Transverse colon (tissue), 4 donors: ENCODE data around the gene KLHL29. TPM values are rescaled to one million over a fixed set of nuclear protein-coding genes. Genes with fewer than 3 reads are reported as not detected.

Experiments
- DNase-seq: peaks from one replicate; pipeline ENCODE4 v3.0.0-alpha.2; 2019
- H3K27ac ChIP-seq, 4 donors: fragments of 200-600 bp; sonication (generic); 2 replicates each; pipeline ENCODE4 v1.5.1; 2016 to 2018; ENCODE audit warnings: inconsistent platforms in 4 of 4
- H3K27me3 ChIP-seq: fragments of 200-600 bp; sonication (generic); 2 replicates; pipeline ENCODE4 v1.5.1; 2017; ENCODE audit warnings: inconsistent platforms
- H3K36me3 ChIP-seq, 4 donors: fragments of 200-600 bp; sonication (generic); 2 replicates each; pipeline ENCODE4 v1.5.1; 2017 to 2019; ENCODE audit warnings: inconsistent platforms in 4 of 4
- H3K4me1 ChIP-seq, 4 donors: fragments of 200-600 bp; sonication (generic); 2 replicates each; pipeline ENCODE4 v1.5.1; 2017 to 2020; ENCODE audit warnings: inconsistent platforms in 4 of 4
- H3K4me3 ChIP-seq, 4 donors: fragments of 200-600 bp; sonication (generic); 1 replicate in 1 of 4; 2 replicates in 3 of 4; pipeline versions ENCODE4 v1.5.1 to v1.6.1; 2017 to 2019; ENCODE audit warnings: inconsistent platforms in 4 of 4
- H3K9me3 ChIP-seq, 2 donors: fragments of 200-600 bp; sonication (generic); 2 replicates each; pipeline ENCODE4 v1.5.1; 2017 to 2019; ENCODE audit warnings: inconsistent platforms in 2 of 2
- EP300 ChIP-seq: sonication (generic); formaldehyde crosslinking; IDR thresholded peaks from one replicate; pipeline ENCODE4 v1.6.1; 2017; ENCODE audit warnings: antibody characterized with exemption, low read depth
- POLR2A ChIP-seq: fragments of 450-650 bp; IDR thresholded peaks from one replicate; pipeline ENCODE4 v1.6.1; 2016; ENCODE audit warnings: antibody characterized with exemption, mild to moderate bottlenecking, moderate library complexity
- POLR2AphosphoS5 ChIP-seq, 3 donors: sonication (generic); formaldehyde crosslinking; IDR thresholded peaks; one replicate each; pipeline ENCODE4 v1.6.1; 2016; ENCODE audit warnings: antibody characterized with exemption in 3 of 3
- WGBS, 2 donors: methylation state at CpG; one replicate each; pipeline ENCODE4 v1.1.5; 2018; ENCODE audit warnings: low coverage in 1 of 2; 5-methylcytosine and 5-hydroxymethylcytosine counted together
- in situ Hi-C, 4 donors: fragments of 200-750 bp; cut with MboI; loops; one replicate each; pipeline versions ENCODE4 v1.15.0 to v1.15.1; 2017; ENCODE audit warnings: low sequenced_read_pairs in 3 of 4, low pct_ligation_motif_present in 1 of 4, low pct_unique_long_range_greater_than_20kb in 1 of 4
- intact Hi-C: fragments of 100-400 bp; cut with DNase I; formaldehyde crosslinking; loops from one replicate; pipeline ENCODE4 v1.15.1; 2023; ENCODE audit warnings: low total_unique reads
- total RNA-seq, 4 donors: library from RNA; depleted of rRNA; stranded (reverse); fragments of >200 nt; gene quantifications; one replicate each; pipeline ENCODE4 v1.1.0, GENCODE V29; 2016
- TF ChIP-seq, protein P1 (sequence below), 5 experiments: fragments of 200-600 bp in 3 of 5; fragments of 450-650 bp in 2 of 5; sonication (generic) in 3 of 5; IDR thresholded peaks; 1 replicate in 2 of 5; 2 replicates in 3 of 5; pipeline ENCODE4 v1.5.1; 2016 to 2017; ENCODE audit warnings: antibody characterized with exemption in 5 of 5, inconsistent platforms in 3 of 5, mild to moderate bottlenecking in 2 of 5, moderate library complexity in 1 of 5

The KLHL29 gene
- total RNA-seq, 4 donors from 2014 or later: 3.3 to 16.5 (median 5.8) TPM

DNA sequence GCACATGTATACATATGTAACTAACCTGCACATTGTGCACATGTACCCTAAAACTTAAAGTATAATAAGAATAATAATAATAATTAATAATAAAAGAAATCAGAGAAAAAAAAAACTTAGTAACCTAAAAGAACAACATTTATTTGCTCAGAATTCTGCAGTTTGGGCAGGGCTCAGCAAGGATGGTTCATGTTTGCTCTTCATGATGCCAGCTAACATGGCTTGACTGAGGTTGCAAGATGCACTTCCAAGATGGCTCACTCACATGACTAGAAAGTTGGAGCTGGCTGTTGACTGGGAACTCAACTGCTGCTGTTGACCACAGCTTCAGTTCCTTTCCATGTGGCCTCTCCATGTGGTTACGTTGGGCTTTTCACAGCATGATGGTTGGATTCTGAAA is 56.4 kb downstream of the KLHL29 start:
- peaks cover 0 to 6% (median 0%) of the 10 kb centered on the region in 4 donors for H3K4me1 ChIP-seq
- H3K27me3 ChIP-seq: no peaks in the 10 kb centered on the region
- WGBS, 2 donors: 90% methylated on average over 1 of the region's 1 CpG; no CpG with 5 or more reads in 1 of the 2 donors
- no peak for DNase-seq
- TF ChIP-seq POLR2A: no peak
- TF ChIP-seq, protein P1, sequence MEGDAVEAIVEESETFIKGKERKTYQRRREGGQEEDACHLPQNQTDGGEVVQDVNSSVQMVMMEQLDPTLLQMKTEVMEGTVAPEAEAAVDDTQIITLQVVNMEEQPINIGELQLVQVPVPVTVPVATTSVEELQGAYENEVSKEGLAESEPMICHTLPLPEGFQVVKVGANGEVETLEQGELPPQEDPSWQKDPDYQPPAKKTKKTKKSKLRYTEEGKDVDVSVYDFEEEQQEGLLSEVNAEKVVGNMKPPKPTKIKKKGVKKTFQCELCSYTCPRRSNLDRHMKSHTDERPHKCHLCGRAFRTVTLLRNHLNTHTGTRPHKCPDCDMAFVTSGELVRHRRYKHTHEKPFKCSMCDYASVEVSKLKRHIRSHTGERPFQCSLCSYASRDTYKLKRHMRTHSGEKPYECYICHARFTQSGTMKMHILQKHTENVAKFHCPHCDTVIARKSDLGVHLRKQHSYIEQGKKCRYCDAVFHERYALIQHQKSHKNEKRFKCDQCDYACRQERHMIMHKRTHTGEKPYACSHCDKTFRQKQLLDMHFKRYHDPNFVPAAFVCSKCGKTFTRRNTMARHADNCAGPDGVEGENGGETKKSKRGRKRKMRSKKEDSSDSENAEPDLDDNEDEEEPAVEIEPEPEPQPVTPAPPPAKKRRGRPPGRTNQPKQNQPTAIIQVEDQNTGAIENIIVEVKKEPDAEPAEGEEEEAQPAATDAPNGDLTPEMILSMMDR (IDR thresholded peaks at IDR 0.05): no peak
- TF ChIP-seq POLR2AphosphoS5 (IDR thresholded peaks at IDR 0.05): no peak
- TF ChIP-seq EP300: no peak
- H3K4me3 ChIP-seq: no peak overlapping the region
- intact Hi-C loops: loop anchor here (10.0 kb wide), 1 partner anchor 63 kb away; no protein-coding TSS in a partner anchor
- in situ Hi-C loops: no loop called here
- no peak overlapping the region for H3K27ac ChIP-seq
- H3K36me3 ChIP-seq: no peaks in the 10 kb centered on the region
- peaks cover 0 to 5% of the 10 kb centered on the region in 2 donors for H3K9me3 ChIP-seq

GRCh38 chr2:23445450-23445868 is 60.5 kb downstream of the KLHL29 start:
- H3K27ac ChIP-seq: no peak overlapping the region
- H3K36me3 ChIP-seq: no peaks in the 10 kb centered on the region
- 67 to 71% methylated on average over 1 to 4 of the region's 4 CpGs for WGBS, 2 donors
- intact Hi-C loops (loop anchor here (10.0 kb wide), 1 partner anchor 59 kb away; no protein-coding TSS in a partner anchor), in situ Hi-C loops (no loop called here)
- TF ChIP-seq EP300: no peak
- no peak for TF ChIP-seq POLR2A
- TF ChIP-seq, protein P1 (IDR thresholded peaks at IDR 0.05): no peak
- no peak for TF ChIP-seq POLR2AphosphoS5 (IDR thresholded peaks at IDR 0.05)
- no peaks in the 10 kb centered on the region for H3K4me1 ChIP-seq
- peaks cover 0 to 5% of the 10 kb centered on the region in 2 donors for H3K9me3 ChIP-seq
- no peak for DNase-seq
- H3K27me3 ChIP-seq: no peaks in the 10 kb centered on the region
- no peak overlapping the region for H3K4me3 ChIP-seq

- in situ Hi-C loops: no loop called here
- 75 to 85% methylated on average over 3 to 5 of the region's 5 CpGs for WGBS, 2 donors
- intact Hi-C loops: loop anchor here (10.0 kb wide), 1 partner anchor 58 kb away; no protein-coding TSS in a partner anchor
- Histone ChIP-seq H3K27me3 (no peaks in the 10 kb centered on the region), H3K27ac (no peak overlapping the region), H3K9me3 (no peaks in the 10 kb centered on the region), H3K4me3 (no peak overlapping the region), H3K36me3 (no peaks in the 10 kb centered on the region), H3K4me1 (no peaks in the 10 kb centered on the region)
- TF ChIP-seq, protein P1 (IDR thresholded peaks at IDR 0.05): no peak
- TF ChIP-seq POLR2A (no peak), EP300 (no peak), POLR2AphosphoS5 (IDR thresholded peaks at IDR 0.05) (no peak)
- DNase-seq: no peak
These were observed 61.9 kb downstream of the KLHL29 start for GRCh38 chr2:23446916-23447315.

GRCh38 chr2:23447405-23447804 is 62.4 kb downstream of the KLHL29 start:
- Histone ChIP-seq H3K36me3 (no peaks in the 10 kb centered on the region), H3K4me1 (peaks cover 0 to 2% (median under 1%) of the 10 kb centered on the region in 4 donors), H3K27ac (no peak overlapping the region), H3K4me3 (no peak overlapping the region), H3K9me3 (no peaks in the 10 kb centered on the region), H3K27me3 (no peaks in the 10 kb centered on the region)
- TF ChIP-seq EP300 (no peak), POLR2AphosphoS5 (IDR thresholded peaks at IDR 0.05) (no peak), POLR2A (no peak)
- no peak for DNase-seq
- intact Hi-C loops: loop anchor here (10.0 kb wide), 1 partner anchor 57 kb away; no protein-coding TSS in a partner anchor
- 73% methylated on average over 3 of the region's 3 CpGs; no CpG with 5 or more reads in 1 of the 2 donors for WGBS, 2 donors
- in situ Hi-C loops: no loop called here

GRCh38 chr2:23448906-23449305 is 63.9 kb downstream of the KLHL29 start:
- TF ChIP-seq POLR2AphosphoS5 (IDR thresholded peaks at IDR 0.05): no peak
- intact Hi-C loops (loop anchor here (10.0 kb wide), 1 partner anchor 56 kb away; no protein-coding TSS in a partner anchor), in situ Hi-C loops (no loop called here)
- Histone ChIP-seq H3K27me3 (no peaks in the 10 kb centered on the region), H3K4me1 (peaks cover 2 to 15% (median 10%) of the 10 kb centered on the region in 4 donors), H3K4me3 (no peak overlapping the region), H3K9me3 (no peaks in the 10 kb centered on the region), H3K27ac (no peak overlapping the region), H3K36me3 (no peaks in the 10 kb centered on the region)
- 89% methylated on average over 2 of the region's 2 CpGs; no CpG with 5 or more reads in 1 of the 2 donors for WGBS, 2 donors
- no peak for DNase-seq
